NCI-H146 treated with DMSO at 0.1 percent for 48 hours (cell line): ENCODE data around the gene CAMTA1.
"Not testable (repeated sequence)": the region's sequence is repeated elsewhere in the genome, so short reads cannot be mapped to it uniquely, and the experiment has no call there.

Source experiments
- DNase-seq: peaks from one replicate; lab custom pipeline; 2025; ENCODE audit not compliant: unreplicated experiment; lab: John Stamatoyannopoulos, UW

The CAMTA1 gene, protein sequence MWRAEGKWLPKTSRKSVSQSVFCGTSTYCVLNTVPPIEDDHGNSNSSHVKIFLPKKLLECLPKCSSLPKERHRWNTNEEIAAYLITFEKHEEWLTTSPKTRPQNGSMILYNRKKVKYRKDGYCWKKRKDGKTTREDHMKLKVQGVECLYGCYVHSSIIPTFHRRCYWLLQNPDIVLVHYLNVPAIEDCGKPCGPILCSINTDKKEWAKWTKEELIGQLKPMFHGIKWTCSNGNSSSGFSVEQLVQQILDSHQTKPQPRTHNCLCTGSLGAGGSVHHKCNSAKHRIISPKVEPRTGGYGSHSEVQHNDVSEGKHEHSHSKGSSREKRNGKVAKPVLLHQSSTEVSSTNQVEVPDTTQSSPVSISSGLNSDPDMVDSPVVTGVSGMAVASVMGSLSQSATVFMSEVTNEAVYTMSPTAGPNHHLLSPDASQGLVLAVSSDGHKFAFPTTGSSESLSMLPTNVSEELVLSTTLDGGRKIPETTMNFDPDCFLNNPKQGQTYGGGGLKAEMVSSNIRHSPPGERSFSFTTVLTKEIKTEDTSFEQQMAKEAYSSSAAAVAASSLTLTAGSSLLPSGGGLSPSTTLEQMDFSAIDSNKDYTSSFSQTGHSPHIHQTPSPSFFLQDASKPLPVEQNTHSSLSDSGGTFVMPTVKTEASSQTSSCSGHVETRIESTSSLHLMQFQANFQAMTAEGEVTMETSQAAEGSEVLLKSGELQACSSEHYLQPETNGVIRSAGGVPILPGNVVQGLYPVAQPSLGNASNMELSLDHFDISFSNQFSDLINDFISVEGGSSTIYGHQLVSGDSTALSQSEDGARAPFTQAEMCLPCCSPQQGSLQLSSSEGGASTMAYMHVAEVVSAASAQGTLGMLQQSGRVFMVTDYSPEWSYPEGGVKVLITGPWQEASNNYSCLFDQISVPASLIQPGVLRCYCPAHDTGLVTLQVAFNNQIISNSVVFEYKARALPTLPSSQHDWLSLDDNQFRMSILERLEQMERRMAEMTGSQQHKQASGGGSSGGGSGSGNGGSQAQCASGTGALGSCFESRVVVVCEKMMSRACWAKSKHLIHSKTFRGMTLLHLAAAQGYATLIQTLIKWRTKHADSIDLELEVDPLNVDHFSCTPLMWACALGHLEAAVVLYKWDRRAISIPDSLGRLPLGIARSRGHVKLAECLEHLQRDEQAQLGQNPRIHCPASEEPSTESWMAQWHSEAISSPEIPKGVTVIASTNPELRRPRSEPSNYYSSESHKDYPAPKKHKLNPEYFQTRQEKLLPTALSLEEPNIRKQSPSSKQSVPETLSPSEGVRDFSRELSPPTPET (N-terminal part only)

DNA sequence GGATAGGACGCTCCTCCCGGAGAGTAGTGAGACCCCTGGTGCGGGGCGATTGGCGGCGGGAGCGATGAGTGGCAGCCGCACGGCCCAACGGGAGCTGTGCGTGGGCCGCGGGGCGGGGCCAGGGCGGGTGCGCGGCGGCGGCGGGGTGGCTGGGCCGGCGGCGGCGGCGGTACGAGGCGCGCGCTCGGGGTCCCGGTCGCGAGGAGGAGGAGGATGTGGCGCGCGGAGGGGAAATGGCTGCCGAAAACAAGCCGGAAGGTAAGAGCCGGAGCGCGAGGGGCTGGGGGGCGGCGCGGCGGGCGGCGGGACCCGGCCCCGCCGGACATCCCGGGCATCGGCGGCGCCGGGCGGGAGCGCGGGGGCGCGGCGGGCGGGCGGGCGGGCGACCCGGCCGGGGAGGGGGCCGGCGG, at the start of gene CAMTA1:
CAMTA1 (plus strand) TSS at position 137 of the 410 bp plus-strand sequence; CDS start at position 214, 77 bp downstream.
- no peak for DNase-seq

DNA sequence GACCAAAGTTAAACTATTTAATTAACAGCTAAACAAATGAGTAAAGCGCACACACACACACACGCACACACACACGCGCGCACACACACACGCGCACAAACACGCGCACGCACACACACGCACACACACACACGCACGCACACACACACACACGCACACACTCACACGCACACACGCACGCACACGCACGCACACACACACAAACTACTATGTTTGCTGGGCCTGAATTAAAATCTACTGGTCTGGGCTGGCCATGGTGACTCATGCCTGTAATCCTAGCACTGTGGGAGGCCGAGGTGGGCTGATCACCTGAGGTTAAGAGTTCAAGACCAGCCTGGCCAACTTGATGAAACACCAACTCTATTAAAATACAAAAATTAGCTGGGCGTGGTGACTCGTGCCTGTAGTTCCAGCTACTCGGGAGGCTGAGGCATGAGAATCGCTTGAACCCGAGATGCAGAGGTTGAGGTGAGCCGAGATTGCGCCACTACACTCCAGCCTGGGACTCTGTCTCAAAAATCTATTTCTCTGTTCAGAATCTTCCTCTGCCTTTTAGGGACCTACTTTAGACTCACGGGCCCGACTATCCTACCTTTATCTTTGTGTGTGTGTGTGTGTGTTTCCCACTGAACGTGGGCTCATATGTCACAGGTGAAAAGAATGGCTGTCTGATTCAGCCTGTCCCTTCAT, 46.1 kb upstream of the CAMTA1 start:
- no peak for DNase-seq

DNA sequence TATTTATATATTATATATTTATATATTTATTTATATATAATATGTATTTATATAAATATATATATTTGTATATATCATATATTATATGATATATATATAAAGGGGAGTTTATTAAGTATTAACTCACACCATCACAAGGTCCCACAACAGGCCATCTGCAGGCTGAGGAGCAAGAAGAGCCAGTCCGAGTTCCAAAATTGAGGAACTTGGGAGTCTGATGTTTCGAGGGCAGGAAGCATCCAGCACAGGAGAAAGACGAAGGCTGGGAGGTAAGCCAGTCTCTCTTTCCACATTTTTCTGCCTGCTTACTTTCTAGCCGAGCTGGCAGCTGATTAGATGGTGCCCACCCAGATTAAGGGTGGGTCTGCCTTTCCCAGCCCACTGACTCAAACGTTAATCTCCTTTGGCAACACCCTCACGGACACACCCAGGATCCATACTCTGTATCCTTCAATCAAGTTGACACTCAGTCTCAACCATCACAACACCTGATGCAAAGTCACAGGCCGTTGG, 42.5 kb upstream of the CAMTA1 start:
- not testable (repeated sequence) for DNase-seq

DNA sequence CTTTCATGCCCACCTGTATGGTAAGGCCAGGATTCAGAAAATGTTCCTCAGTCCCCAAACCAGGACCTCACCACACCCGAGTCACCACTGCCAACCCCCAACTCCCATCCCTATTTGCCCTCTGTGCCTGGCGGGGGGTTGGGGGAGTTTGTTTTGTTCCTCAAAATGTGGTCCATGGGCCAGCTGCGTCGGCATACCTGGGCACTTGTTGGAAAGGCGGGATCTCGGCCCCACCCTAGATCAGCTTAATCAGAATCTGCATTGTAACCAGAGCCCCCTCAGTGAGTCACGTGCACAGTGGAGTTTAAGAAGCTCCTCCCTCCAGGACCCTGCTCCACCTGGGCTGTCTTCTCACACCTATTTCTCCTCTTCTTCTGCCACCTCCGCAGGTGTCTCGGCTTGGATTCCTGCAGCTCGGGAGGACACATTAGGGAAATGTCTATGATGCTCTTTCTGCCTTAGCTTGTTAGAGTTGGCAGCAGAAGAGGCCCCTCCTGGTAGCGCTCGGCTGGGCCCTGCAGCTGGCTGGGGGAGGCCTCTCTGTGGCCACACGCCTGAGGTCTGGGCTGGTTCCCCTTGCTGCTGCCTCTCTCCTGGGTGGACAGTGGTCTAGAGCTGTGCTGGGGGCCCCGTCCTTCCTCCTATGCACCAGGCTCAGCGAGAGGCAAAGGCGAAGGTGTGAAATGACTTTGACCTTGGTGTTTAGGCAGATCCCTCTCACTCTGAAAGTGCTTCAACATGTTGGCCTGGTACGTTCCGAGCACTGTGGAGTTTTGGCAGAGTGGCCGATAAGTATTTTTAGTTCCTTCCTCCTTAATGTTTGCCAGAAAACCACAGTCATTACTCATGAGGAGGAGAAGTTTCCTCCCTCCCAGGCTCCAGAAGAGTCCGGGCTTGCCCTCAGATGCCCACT, 41.8 kb upstream of the CAMTA1 start:
- no peak for DNase-seq

DNA sequence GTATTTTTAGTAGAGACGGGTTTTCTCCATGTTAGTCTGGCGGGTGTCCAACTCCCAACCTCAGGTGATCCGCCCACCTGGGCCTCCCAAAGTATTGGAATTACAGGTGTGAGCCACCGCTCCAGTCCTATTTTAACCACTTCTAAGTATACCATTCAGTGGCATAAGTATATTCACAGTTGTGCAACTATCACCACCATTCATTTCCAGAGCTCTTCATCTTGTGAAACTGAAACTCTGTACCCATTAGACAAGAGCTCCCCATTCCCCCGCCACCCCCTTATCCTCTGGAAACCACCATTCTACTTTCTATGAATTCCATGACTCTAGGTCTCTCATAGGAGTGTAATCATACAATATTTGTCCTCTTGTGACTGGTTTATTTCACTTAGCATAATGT, 40.2 kb upstream of the CAMTA1 start:
- DNase-seq = no peak

DNA sequence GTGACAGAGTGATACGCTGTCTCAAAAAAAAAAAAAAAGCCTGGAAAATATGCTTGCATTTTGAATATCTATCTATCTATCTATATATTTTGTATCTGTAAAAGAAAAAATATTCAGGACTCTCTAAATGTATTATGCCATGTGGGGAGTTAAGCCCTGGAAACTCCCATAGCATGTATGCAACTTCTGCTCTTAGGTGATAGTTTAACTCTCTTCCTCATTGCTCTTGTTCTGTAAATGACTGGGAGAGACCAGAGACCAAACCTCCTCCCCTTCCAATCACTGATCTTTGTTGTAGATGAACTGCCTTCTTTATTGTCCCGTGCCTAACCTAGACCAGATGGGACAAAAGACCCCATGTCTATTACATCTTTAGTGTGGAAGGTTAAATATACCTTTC, 37.6 kb upstream of the CAMTA1 start:
- no peak for DNase-seq

DNA sequence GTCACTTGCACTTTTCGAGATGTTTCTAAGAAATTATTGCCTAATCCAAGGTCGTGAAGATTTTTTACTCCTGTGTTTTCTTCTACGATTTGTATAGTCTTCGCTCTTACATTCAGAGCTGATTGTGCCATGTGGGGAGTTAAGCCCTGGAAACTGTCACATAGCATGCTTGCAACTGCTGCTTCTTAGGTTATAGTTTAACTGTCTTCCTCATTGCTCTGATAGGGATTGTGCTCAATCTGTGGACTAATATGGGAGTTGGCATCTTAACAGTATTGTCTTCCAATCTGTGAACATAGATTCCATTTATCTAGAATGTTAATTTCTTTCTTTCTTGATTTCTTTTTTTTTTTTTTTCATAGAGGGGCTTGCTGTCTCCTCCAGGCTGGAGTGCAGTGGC, 34.8 kb upstream of the CAMTA1 start:
- DNase-seq = no peak

DNA sequence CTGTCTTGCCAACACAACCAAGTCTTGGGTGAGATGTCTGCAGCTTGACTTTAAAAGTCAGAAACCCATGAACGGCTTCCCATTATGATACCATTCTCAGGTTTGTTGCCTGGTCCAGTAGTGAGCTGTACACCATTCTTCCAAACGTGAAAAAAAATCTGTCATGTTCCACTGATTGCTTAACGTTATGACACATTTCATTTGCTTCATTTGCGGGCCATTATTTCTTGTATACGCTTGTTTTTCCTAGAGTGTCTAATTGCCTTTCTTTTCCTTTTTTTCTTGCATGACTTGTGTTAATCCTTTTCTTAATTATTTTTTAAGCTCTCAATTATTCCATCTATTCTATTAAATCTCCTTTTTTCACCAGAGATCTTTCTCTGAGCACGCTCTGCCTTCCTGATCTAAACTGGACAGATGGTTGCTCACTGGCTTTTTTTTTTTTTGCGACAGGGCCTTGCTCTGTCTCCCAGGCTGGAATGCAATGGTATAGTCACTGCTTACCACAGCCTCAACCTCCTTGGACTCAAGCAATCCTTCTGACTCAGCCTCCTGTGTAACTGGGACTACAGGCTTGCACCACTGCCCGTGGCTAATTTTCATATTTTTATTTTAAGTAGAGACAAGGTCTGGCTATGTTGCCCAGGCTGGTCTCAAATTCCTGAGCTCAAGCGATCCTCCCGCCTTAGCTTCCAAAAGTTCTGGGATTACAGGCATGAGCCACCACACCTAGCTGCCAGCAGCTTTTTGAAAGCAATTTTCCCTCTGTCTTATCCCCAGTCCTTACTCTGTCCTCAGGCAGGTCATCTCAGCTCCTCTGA, 31.7 kb upstream of the CAMTA1 start:
- no peak for DNase-seq

DNA sequence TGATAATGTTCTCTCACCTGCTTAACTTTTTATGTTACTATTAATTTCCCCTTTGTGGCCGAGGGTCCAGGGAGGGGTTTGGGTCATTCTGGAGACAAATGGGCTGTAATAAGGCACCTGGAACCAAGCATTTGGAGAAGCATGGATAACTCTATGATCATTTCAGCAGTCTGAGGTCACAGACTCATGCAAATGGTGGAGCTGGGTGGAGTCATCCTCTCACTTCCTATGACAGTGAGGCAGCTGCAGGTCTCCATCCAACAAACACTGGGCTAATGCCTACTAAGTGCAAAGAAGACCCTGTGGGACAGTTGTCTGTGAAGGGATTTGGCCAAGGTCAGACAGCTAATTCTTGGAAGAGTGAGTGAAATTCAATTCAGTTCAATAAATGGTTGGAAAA, 28.8 kb upstream of the CAMTA1 start:
- no peak for DNase-seq

DNA sequence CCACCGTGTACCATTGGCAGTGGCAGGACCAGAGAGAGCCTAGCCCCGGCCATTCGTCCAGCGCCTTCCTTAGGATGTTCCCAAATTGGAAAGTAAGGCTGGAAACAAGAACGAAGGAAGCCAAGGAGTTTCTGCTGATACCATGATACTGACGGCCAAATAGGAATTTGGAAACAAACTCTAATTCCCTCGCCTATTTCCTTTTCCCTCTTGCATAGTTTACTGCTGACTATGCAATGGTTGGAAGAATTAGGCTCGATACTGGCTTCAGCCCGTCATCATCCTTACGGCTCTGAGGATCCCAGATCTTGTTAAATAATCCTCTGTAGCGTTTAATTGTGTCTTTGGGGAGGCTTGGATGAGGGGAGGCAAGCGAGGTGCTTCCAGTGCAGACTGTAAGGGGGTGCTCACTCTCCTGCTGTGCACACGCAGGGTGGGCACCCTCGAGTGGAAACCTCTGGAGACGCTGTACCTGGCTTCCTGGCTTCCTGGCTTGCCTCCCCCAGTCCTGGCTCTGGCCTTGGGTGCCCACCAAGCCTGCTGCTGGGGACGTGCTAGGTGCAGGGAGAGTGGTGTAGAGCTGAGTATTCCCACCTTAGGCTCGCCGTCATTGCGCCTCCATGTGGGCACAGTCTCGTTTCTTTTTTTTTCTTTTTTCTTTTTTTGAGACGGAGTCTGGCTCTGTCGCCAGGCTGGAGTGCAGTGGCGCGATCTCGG, 27.4 kb upstream of the CAMTA1 start:
- DNase-seq = no peak

DNA sequence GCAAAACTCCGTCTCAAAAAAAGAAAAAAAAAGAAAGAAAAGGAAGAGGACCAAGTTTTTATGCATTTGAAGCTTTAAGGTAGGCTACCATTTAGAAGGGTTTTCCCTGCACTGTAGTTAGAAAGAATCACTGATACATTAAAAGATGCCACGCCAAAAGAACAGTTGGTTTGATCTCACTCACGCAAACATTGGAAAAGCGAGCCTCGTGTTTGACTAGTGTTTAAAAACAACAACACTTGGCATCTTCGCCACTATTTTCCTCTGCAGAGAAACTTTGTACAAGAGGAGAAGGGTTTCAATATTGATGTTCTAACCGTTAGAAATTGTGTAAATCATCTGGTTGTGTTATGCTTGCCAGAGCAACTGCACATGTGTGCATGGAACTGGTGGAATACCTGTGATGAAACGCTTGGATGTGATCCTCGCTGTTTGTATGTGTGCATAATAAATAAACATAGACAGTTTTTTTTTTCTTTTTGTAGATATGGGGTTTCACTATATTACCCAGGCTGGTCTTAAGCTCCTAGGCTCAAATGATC, 24.0 kb upstream of the CAMTA1 start:
- DNase-seq = no peak

DNA sequence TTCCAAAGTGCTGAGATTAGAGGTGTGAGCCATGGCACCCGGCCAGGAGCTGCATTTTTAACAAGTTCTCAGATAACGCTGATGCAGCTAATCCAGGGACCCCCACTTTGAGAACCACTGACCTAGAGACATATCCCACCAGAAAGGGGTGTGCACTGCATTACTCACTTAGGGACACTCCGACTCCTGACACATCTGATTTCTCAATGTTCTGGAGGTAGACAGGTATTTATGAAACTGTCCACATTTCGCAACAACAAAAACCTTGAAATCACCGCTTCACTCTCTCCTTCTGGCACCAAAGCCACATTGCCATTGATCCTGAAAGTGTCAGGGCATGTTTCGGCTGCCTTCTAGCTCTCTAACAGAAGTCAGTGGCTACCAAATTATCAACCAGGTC, 23.2 kb upstream of the CAMTA1 start:
- DNase-seq = no peak

DNA sequence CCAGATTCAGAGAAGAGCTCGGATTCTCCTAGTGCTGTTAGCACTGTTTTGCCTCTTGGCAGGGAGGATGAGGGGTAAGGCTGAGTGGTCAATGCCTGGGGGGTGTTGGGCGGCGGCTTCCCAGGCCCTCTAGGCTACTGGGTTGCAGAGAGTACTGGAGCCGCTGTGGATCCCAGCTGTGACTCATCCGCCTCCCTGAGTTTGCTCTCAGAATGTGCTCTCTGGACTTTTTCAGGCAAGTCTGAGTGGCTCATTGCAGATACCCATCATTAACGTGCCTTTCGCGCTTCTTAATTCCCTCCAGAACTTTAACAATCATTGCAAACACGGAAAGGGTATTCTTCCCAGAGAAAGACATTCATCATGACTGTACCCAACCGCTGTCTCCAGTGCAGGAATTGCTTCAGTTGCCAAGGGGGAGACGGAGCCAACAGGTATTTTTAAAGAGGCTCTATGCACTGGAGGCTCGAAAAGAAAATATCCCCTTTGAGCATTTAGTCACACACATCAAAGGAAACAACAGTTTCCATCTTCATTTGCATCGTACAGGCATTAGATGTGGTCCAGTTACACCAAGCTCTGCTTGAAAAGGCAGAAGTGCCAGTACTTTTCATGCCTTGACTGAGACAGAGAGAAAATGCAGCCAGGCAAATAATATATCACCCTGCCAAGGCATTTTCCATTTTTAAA, 14.4 kb upstream of the CAMTA1 start:
- DNase-seq = no peak

DNA sequence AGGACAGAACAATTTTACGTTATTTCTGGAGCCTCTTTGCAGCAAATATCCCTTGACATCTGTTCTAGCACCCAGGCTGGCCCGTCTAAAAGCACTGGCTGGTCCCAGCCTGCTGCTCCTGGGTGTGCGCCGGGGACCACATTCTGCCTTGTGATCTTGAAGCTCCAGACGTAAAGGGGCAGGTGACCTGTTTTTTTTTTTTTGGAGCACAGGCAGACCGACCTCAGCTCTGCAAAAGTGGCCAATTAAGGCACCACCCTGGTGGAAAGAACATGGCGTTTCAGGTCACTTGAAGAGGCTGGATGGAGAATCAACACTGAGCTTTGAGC, 13.8 kb upstream of the CAMTA1 start:
- no peak for DNase-seq

DNA sequence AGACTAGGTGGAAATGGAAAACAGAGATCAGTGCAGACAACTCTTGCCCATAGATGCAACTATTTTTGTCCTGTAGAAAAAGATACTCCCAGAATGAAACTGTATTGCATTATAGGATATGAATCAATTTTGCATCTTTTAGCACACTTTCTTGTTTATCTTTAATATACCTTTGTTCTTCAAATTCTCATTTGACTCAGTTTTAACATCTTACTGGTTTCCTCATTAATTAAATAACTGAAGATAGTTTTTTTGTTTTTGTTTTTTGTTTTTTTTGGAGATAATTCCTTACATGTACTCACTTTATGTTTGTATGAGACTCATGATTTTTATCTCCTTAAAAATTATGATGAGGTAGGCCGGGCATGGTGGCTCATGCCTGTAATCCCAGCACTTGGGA, 10.9 kb upstream of the CAMTA1 start:
- no peak for DNase-seq

DNA sequence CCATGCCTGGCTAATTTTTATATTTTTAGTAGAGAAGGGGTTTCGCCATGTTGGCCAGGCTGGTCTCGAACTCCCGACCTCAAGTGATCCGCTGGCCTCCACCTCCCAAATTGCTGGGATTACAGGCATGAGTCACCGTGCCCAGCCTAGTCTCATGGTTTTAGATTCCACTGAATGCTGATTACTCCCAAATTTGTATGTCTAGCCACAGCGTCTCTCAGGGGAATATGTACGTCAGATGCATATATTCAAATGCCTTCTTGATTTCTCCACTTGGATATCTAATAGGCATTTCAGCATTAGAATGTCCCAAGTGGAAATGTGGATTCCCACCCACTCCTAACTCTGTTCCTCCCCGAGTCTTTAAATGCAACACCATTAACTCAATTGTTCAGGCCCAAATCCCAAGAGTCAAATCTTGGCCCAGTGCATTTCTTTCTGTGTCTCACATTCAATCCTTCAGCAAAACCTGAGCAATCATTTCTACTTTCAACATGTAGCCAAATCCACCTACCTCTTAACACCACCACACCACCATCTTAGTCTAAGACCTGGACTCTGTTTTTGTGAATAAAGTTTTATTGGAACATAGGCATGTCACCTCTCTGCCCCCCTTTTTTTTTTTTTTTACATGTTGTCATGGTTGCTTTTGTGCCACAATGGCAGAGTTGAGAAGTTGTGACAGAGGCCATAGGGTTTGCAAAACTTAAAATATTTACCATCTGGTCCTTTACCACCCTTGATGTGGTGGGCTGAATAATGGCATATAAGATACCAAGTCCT, 9.8 kb upstream of the CAMTA1 start:
- no peak for DNase-seq
